Vagina (tissue), 2 donors: ENCODE data around the gene NLRP10.

Source experiments
- POLR2A ChIP-seq, 2 donors: fragments of 450-650 bp; IDR thresholded peaks; one replicate each; pipeline ENCODE4 v1.6.1; 2017; ENCODE audit warnings: antibody characterized with exemption in 2 of 2, mild to moderate bottlenecking in 2 of 2, moderate library complexity in 2 of 2
- POLR2AphosphoS5 ChIP-seq, 2 donors: sonication (generic); formaldehyde crosslinking; IDR thresholded peaks; one replicate each; pipeline ENCODE4 v1.9.0; 2017; ENCODE audit warnings: antibody characterized with exemption in 2 of 2, mild to moderate bottlenecking in 2 of 2, low read depth in 1 of 2; ENCODE audit not compliant: insufficient read depth in 1 of 2
- TF ChIP-seq, protein P1 (sequence below), 3 experiments: fragments of 450-650 bp in 2 of 3; fragments of 200-600 bp in 1 of 3; sonication (generic) in 1 of 3; IDR thresholded peaks; one replicate each; pipeline ENCODE4 v1.5.1; 2017 to 2019; ENCODE audit warnings: antibody characterized with exemption in 3 of 3, mild to moderate bottlenecking in 2 of 3, moderate library complexity in 2 of 3

DNA sequence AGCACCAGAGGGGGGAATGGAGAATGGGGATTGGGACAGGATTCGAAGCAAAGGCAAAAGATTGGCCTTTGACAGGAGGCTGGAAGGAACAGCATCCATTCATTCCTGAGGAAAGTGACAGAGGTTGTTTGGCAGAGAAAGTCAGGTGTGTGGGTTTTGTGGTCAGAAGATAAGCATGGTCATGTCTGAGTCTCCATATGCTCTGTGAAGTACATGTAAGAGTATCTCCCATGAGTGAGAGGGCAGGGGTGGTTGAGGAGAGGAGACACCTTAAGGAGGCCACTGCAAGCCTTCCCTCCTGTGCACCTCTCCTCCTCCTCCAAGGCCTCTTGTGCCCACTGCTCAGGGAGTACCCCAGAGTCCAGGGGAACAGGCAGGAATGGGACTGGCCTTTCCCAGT is 1.9 kb upstream of the NLRP10 start:
- TF ChIP-seq, protein P1, sequence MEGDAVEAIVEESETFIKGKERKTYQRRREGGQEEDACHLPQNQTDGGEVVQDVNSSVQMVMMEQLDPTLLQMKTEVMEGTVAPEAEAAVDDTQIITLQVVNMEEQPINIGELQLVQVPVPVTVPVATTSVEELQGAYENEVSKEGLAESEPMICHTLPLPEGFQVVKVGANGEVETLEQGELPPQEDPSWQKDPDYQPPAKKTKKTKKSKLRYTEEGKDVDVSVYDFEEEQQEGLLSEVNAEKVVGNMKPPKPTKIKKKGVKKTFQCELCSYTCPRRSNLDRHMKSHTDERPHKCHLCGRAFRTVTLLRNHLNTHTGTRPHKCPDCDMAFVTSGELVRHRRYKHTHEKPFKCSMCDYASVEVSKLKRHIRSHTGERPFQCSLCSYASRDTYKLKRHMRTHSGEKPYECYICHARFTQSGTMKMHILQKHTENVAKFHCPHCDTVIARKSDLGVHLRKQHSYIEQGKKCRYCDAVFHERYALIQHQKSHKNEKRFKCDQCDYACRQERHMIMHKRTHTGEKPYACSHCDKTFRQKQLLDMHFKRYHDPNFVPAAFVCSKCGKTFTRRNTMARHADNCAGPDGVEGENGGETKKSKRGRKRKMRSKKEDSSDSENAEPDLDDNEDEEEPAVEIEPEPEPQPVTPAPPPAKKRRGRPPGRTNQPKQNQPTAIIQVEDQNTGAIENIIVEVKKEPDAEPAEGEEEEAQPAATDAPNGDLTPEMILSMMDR (IDR thresholded peaks at IDR 0.05): no peak
- TF ChIP-seq POLR2A (IDR thresholded peaks at IDR 0.05): no peak
- TF ChIP-seq POLR2AphosphoS5 (IDR thresholded peaks at IDR 0.05; ENCODE audit: insufficient read depth in 1 of 2, low read depth in 1 of 2): no peak
